ENCODE data around the gene NAGK. TPM values are rescaled to one million over a fixed set of nuclear protein-coding genes. Genes with fewer than 3 reads are reported as not detected.

NAGK gene
- total RNA-seq, 1 donor from 2014 or later: 133 TPM

DNA sequence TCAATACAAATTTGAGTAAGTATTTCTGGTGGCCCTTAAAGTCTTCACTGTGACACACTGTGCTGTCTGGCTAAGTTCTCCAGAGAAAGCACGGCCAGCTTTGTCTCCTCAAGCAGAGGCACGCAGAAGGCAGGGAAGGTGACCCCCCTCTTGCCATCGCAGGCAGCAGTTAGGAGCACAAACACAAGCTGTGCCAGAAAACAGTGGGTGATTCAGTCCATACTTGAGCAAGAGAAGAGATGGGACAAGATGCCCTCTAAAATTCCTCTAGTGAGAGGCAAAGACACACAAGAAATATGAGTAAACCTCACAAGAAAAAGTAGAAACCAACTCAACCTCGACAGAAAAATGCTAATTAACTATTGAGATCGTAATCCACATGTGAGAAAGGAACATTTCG, 51.7 kb downstream of the NAGK start:
- Mint-ChIP-seq H3K27ac (ENCODE audit: unreplicated experiment) (no peak overlapping the region), H3K9me3 (ENCODE audit: unreplicated experiment) (peaks cover 2% of the 10 kb centered on the region), H3K4me3 (ENCODE audit: unreplicated experiment) (no peak overlapping the region)

DNA sequence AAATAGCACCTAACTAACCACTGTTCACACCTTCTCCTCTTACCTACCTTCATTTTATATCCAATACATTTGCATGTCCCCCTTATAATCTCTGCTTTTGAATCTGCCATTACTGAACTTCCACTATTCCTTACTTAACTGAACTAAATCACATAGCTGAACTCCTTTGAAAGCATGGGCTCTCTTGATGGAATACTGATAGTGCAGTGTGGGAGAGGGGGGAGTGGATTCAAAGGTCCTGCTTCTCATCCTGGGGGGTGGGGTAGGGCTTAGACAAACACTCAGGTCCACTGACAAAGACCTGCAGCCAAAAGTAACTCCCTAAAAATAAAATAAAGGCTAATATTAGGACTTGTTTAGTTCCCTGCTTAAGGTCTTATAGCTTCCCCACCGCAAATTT, 53.0 kb downstream of the NAGK start:
- no peaks in the 10 kb centered on the region for H3K27me3 ChIP-seq (ENCODE audit: insufficient read depth, low read length)
- Mint-ChIP-seq H3K9me3 (ENCODE audit: unreplicated experiment) (peaks cover 2% of the 10 kb centered on the region), H3K36me3 (ENCODE audit: low read depth, unreplicated experiment) (peaks cover 31% of the 10 kb centered on the region)

More for the DNA sequence above, 51.7 kb downstream of the NAGK start:
- Histone ChIP-seq H4K20me1 (ENCODE audit: insufficient read depth, low read length) (peaks cover 33% of the 10 kb centered on the region), H3K9ac (ENCODE audit: low read length) (no peak overlapping the region), H3K4me2 (ENCODE audit: low read length) (no peak overlapping the region), H3K9me3 (ENCODE audit: insufficient read depth, low read depth, low read length) (no peaks in the 10 kb centered on the region), H3K4me1 (ENCODE audit: insufficient read depth, low read length) (no peaks in the 10 kb centered on the region), H3K27ac (ENCODE audit: low read depth, low read length) (no peak overlapping the region), H3K27me3 (ENCODE audit: insufficient read depth, low read length) (no peaks in the 10 kb centered on the region), H2AFZ (ENCODE audit: low read depth, low read length) (no peak overlapping the region), H3K79me2 (ENCODE audit: insufficient read depth, low read length) (no peaks in the 10 kb centered on the region), H3K4me3 (ENCODE audit: insufficient read depth, low read depth, low read length) (no peak overlapping the region), H3K36me3 (ENCODE audit: insufficient read depth, low read length) (peaks cover 10% of the 10 kb centered on the region)
- H3K27me3 Mint-ChIP-seq (ENCODE audit: low read depth, unreplicated experiment): no peaks in the 10 kb centered on the region
- TF ChIP-seq, protein P1, sequence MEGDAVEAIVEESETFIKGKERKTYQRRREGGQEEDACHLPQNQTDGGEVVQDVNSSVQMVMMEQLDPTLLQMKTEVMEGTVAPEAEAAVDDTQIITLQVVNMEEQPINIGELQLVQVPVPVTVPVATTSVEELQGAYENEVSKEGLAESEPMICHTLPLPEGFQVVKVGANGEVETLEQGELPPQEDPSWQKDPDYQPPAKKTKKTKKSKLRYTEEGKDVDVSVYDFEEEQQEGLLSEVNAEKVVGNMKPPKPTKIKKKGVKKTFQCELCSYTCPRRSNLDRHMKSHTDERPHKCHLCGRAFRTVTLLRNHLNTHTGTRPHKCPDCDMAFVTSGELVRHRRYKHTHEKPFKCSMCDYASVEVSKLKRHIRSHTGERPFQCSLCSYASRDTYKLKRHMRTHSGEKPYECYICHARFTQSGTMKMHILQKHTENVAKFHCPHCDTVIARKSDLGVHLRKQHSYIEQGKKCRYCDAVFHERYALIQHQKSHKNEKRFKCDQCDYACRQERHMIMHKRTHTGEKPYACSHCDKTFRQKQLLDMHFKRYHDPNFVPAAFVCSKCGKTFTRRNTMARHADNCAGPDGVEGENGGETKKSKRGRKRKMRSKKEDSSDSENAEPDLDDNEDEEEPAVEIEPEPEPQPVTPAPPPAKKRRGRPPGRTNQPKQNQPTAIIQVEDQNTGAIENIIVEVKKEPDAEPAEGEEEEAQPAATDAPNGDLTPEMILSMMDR (IDR thresholded peaks at IDR 0.05; ENCODE audit: insufficient read depth, low read depth, low read length): no peak
- TF ChIP-seq EZH2 (IDR thresholded peaks at IDR 0.05; ENCODE audit: insufficient read depth, low read length): no peak
- FAIRE-seq (no peak), DNase-seq (ENCODE audit: low read depth) (no peak)
- peaks cover 31% of the 10 kb centered on the region for H3K36me3 Mint-ChIP-seq (ENCODE audit: low read depth, unreplicated experiment)
- no peaks in the 10 kb centered on the region for H3K4me1 Mint-ChIP-seq (ENCODE audit: low read depth, unreplicated experiment)

More for the DNA sequence above, 53.0 kb downstream of the NAGK start:
- no peak for DNase-seq (ENCODE audit: low read depth)
- peaks cover 10% of the 10 kb centered on the region for H3K36me3 ChIP-seq (ENCODE audit: insufficient read depth, low read length)
- H2AFZ ChIP-seq (ENCODE audit: low read depth, low read length): no peak overlapping the region
- peaks cover 7% of the 10 kb centered on the region for H3K79me2 ChIP-seq (ENCODE audit: insufficient read depth, low read length)
- Mint-ChIP-seq H3K27ac (ENCODE audit: unreplicated experiment) (no peak overlapping the region), H3K4me3 (ENCODE audit: unreplicated experiment) (no peak overlapping the region), H3K4me1 (ENCODE audit: low read depth, unreplicated experiment) (no peaks in the 10 kb centered on the region), H3K27me3 (ENCODE audit: low read depth, unreplicated experiment) (no peaks in the 10 kb centered on the region)
- H4K20me1 ChIP-seq (ENCODE audit: insufficient read depth, low read length): peaks cover 40% of the 10 kb centered on the region
- no peaks in the 10 kb centered on the region for H3K4me1 ChIP-seq (ENCODE audit: insufficient read depth, low read length)
- no peak overlapping the region for H3K4me3 ChIP-seq (ENCODE audit: insufficient read depth, low read depth, low read length)
- H3K9ac ChIP-seq (ENCODE audit: low read length): no peak overlapping the region
- H3K9me3 ChIP-seq (ENCODE audit: insufficient read depth, low read depth, low read length): no peaks in the 10 kb centered on the region
- H3K27ac ChIP-seq (ENCODE audit: low read depth, low read length): no peak overlapping the region
- no peak overlapping the region for H3K4me2 ChIP-seq (ENCODE audit: low read length)
- TF ChIP-seq, protein P1 (IDR thresholded peaks at IDR 0.05; ENCODE audit: insufficient read depth, low read depth, low read length): no peak
- TF ChIP-seq EZH2 (IDR thresholded peaks at IDR 0.05; ENCODE audit: insufficient read depth, low read length): no peak
- FAIRE-seq: no peak

Data from astrocyte (in vitro differentiated cells and primary cell).